Measurements from ENCODE around the gene GNA15. TPM values are rescaled to one million over a fixed set of nuclear protein-coding genes. Genes with fewer than 3 reads are reported as not detected.
"Not testable (repeated sequence)": the region's sequence is repeated elsewhere in the genome, so short reads cannot be mapped to it uniquely, and the experiment has no call there.

Gene GNA15
- total RNA-seq, 1 experiment from 2014 or later: not detected

GRCh38 chr19:3202346-3202745 lies 66.5 kb downstream of the GNA15 start:
- H3K4me1 Mint-ChIP-seq (ENCODE audit: low read depth, unreplicated experiment): no peaks in the 10 kb centered on the region
- DNase-seq: no peak
- H3K27me3 ChIP-seq (replicated peaks; ENCODE audit: control insufficient read depth, insufficient read depth, low read length): no peaks in the 10 kb centered on the region
- H3K27me3 Mint-ChIP-seq (ENCODE audit: insufficient read depth, unreplicated experiment): no peaks in the 10 kb centered on the region
- CTCF ChIA-PET: no interaction called here
- no peaks in the 10 kb centered on the region for H3K36me3 ChIP-seq (ENCODE audit: control insufficient read depth, insufficient read depth, low read length)
- intact Hi-C loops (cut with micrococcal nuclease; ENCODE audit: unreplicated experiment): no loop called here
- H3K4me3 ChIP-seq (ENCODE audit: low read depth, low read length): no peak overlapping the region
- H3K27ac Mint-ChIP-seq (ENCODE audit: unreplicated experiment): no peak overlapping the region
- BruUV-seq (replicated peaks): no TSS peak
- H3K36me3 Mint-ChIP-seq (ENCODE audit: insufficient read depth, unreplicated experiment): peaks cover 17% of the 10 kb centered on the region
- no peaks in the 10 kb centered on the region for H3K9me3 ChIP-seq
- H3K4me3 Mint-ChIP-seq (ENCODE audit: unreplicated experiment): no peak overlapping the region
- no peak for TF ChIP-seq CTCF (IDR thresholded peaks at IDR 0.05; ENCODE audit: insufficient read depth in 1 of 2, low read depth in 1 of 2, low read length in 1 of 2, severe bottlenecking in 1 of 2, unreplicated experiment in 1 of 2)
- H3K4me1 ChIP-seq: no peaks in the 10 kb centered on the region
- POLR2A ChIA-PET: interaction anchor here (0.6 kb wide), 1 partner anchor 10 kb away, joined by 9 read pairs; no protein-coding TSS in a partner anchor
- no peaks in the 10 kb centered on the region for H3K9me3 Mint-ChIP-seq (ENCODE audit: unreplicated experiment)

GRCh38 chr19:3202895-3203294 lies 67.1 kb downstream of the GNA15 start:
- H3K9me3 ChIP-seq; H3K4me1 ChIP-seq; H3K36me3 ChIP-seq (ENCODE audit: control insufficient read depth, insufficient read depth, low read length); DNase-seq; intact Hi-C loops (cut with micrococcal nuclease; ENCODE audit: unreplicated experiment); CTCF ChIA-PET; H3K27me3 Mint-ChIP-seq (ENCODE audit: insufficient read depth, unreplicated experiment); H3K4me3 ChIP-seq (ENCODE audit: low read depth, low read length); H3K9me3 Mint-ChIP-seq (ENCODE audit: unreplicated experiment); H3K4me3 Mint-ChIP-seq (ENCODE audit: unreplicated experiment); H3K27ac Mint-ChIP-seq (ENCODE audit: unreplicated experiment); H3K27me3 ChIP-seq (replicated peaks; ENCODE audit: control insufficient read depth, insufficient read depth, low read length); BruUV-seq (replicated peaks); H3K4me1 Mint-ChIP-seq (ENCODE audit: low read depth, unreplicated experiment): not testable (repeated sequence)
- H3K36me3 Mint-ChIP-seq (ENCODE audit: insufficient read depth, unreplicated experiment): peaks cover 17% of the 10 kb centered on the region
- POLR2A ChIA-PET: interaction anchor here (0.6 kb wide), 1 partner anchor 11 kb away, joined by 9 read pairs; no protein-coding TSS in a partner anchor

DNA sequence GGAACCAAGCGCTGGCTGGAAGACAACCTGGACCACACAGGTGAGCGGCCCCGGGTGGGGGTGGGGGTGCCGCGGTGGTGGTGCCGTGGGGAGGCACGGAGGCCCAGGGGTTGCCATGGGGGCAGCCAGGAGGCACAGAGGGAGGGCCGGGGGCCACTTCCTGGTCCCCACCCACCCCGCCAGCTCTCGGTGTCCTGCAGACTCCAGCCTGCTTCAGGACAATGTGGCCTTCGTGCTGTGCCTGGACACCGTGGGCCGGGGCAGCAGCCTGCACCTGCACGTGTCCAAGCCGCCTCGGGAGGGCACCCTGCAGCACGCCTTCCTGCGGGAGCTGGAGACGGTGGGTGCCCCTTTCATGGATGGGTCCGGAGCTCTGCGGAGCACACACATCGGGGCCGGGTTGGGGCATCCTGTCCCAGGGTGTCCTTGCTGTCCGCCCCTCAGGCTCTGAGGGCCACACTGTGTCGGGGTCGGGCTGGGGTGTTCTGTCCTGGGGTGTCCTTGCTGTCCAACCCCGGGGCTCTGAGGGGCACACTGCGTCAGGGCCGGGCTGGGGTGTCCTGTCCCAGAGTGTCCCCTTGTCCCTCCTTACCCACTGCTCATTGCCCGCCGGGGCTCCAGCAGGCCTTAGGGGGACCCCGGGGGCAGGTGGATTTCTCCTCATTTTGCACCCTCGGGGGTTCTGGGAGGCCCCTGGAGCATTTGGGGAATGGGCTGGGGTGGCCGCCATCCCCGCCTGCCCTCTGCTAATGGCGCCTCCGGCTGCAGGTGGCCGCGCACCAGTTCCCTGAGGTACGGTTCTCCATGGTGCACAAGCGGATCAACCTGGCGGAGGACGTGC lies 68.2 kb downstream of the GNA15 start:
- no peaks in the 10 kb centered on the region for H3K36me3 ChIP-seq (ENCODE audit: control insufficient read depth, insufficient read depth, low read length)
- TF ChIP-seq CTCF (IDR thresholded peaks at IDR 0.05; ENCODE audit: insufficient read depth in 1 of 2, low read depth in 1 of 2, low read length in 1 of 2, severe bottlenecking in 1 of 2, unreplicated experiment in 1 of 2): no peak
- H3K4me1 ChIP-seq: no peaks in the 10 kb centered on the region
- no peaks in the 10 kb centered on the region for H3K9me3 ChIP-seq
- intact Hi-C loops (cut with micrococcal nuclease; ENCODE audit: unreplicated experiment): no loop called here
- CTCF ChIA-PET: no interaction called here
- H3K4me3 Mint-ChIP-seq (ENCODE audit: unreplicated experiment): no peak overlapping the region
- no peak for DNase-seq
- peaks cover 12% of the 10 kb centered on the region for H3K36me3 Mint-ChIP-seq (ENCODE audit: insufficient read depth, unreplicated experiment)
- no peaks in the 10 kb centered on the region for H3K27me3 ChIP-seq (replicated peaks; ENCODE audit: control insufficient read depth, insufficient read depth, low read length)
- no peaks in the 10 kb centered on the region for H3K4me1 Mint-ChIP-seq (ENCODE audit: low read depth, unreplicated experiment)
- H3K4me3 ChIP-seq (ENCODE audit: low read depth, low read length): no peak overlapping the region
- H3K27me3 Mint-ChIP-seq (ENCODE audit: insufficient read depth, unreplicated experiment): no peaks in the 10 kb centered on the region
- no peaks in the 10 kb centered on the region for H3K9me3 Mint-ChIP-seq (ENCODE audit: unreplicated experiment)
- H3K27ac Mint-ChIP-seq (ENCODE audit: unreplicated experiment): no peak overlapping the region
- BruUV-seq (replicated peaks): no TSS peak
- POLR2A ChIA-PET: no interaction called here

All from Caco-2 (cell line).